Skeletal muscle cell (primary cell): ENCODE data around the gene KLRC3.
"Not testable (repeated sequence)": the region's sequence is repeated elsewhere in the genome, so short reads cannot be mapped to it uniquely, and the experiment has no call there.

ENCODE experiments used
- DNase-seq: peaks from one replicate; pipeline ENCODE4 v3.0.0-alpha.2; 2010; ENCODE audit warnings: low read depth
- H3K4me3 ChIP-seq: 2 replicates; pipeline ENCODE4 v1.5.1; 2011; ENCODE audit warnings: low read depth, mild to moderate bottlenecking, control low read depth, low read length, moderate library complexity

KLRC3 gene

DNA sequence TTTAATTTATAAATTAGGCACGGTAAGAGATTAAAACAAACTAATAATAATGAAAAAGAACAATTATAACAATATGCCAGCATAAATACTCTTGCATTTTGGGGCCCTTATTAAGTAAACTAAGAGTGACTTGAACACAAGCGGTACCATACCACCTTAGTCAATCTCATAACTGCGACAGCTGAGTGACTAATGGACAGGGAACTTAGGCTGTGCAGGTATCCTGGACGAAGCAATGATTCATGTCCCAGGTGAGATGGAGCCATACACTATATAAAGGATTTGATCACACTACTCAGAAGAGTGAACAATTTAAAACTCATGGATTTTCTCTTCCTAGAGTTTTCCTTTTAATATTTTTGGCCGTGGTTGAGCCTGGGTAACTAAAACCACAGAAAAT is 15.1 kb downstream of the KLRC3 start:
- no peak overlapping the region for H3K4me3 ChIP-seq

DNA sequence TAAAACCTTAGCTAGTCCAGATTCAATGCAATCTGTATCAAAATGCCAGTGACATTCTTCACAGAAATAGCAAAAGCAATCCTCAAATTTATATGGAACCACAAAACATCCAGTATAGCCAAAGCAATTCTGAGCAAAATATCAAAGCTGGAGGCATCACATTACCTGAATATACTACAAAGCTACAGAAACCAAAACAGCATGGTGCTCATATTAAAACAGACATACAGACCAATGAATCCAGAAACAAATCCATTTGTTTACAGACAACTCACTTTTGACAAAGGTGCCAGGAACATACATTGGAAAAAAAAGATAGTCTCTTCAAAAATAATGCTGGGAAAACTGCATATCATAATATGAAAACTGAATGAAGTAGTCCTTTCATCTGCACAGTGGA is 15.6 kb downstream of the KLRC3 start:
- DNase-seq: no peak
- H3K4me3 ChIP-seq: no peak overlapping the region

More for the DNA sequence above, 15.1 kb downstream of the KLRC3 start:
- no peak for DNase-seq

DNA sequence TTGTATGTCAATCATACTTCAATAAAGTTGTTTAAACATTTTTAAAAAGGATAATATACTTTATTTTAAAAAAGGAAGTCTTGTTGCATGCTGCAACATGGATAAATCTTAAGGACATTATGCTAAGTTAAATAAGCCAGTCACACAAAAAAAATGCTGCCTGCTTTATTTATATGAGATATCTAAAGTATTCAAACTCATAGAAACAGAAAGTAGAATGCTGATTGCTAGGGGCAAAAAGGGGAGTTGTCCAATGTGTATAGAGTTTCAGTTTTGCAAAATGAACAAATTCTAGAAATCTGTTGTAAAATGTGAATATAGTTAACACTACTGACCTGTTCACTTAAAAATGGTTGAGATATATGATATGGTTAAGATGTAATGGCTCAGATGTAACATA is 19.6 kb downstream of the KLRC3 start:
- H3K4me3 ChIP-seq: no peak overlapping the region
- no peak for DNase-seq

DNA sequence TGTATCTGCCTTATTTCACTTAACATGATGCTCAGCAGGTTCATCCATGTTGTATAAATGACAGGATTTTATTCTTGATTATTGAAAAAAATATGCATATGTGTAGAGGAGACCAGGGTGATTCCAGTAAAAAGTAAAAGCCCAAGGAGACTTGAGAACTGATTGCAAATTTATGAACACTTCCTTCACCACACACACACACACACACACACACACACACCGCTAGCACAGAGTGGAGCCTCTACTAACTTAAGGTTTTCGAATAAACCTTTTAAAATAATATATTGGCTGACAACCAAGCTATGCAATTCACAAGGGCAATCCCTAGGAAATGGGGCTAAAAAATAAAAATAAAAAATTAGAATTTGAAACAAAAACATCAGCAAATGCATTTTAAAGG is 22.2 kb downstream of the KLRC3 start:
- no peak for DNase-seq
- H3K4me3 ChIP-seq: no peak overlapping the region

DNA sequence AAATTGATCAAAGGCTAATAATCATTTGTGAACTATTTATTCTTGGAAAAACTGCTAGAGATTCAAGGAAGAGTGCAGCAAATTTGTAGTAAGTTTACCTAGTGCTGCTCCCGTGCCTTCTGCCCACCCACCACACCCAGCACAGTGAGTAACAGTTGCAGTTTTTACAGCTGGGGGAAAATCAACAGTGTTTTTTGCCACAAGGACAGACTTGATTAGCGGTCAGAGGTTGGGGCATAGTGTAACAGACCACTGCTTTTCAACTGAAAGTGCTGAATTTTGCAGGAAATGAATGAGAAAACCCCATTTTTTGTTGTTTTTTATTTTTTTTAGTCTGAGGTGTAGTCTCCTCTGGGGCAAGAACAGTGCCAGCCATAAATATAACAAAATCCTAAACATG is 23.1 kb downstream of the KLRC3 start:
- no peak overlapping the region for H3K4me3 ChIP-seq
- DNase-seq: no peak

DNA sequence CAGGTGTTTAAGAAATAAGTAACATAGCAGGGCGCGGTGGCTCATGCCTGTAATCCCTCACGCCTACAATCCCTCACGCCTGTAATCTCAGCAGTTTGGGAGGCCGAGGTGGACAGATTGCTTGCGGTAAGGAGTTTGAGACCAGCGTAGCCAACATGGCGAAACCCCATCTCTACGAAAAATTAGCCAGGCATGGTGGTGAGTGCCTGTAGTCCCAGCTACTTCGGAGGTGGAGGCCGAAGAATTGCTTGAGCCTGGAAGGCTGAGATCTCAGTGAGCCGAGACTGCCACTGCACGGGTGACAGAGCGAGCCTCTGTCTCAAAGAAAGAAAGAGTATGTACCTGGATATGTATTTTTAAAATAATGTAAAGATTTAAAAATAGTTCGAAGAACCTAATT is 24.2 kb downstream of the KLRC3 start:
- not testable (repeated sequence) for DNase-seq, H3K4me3 ChIP-seq

DNA sequence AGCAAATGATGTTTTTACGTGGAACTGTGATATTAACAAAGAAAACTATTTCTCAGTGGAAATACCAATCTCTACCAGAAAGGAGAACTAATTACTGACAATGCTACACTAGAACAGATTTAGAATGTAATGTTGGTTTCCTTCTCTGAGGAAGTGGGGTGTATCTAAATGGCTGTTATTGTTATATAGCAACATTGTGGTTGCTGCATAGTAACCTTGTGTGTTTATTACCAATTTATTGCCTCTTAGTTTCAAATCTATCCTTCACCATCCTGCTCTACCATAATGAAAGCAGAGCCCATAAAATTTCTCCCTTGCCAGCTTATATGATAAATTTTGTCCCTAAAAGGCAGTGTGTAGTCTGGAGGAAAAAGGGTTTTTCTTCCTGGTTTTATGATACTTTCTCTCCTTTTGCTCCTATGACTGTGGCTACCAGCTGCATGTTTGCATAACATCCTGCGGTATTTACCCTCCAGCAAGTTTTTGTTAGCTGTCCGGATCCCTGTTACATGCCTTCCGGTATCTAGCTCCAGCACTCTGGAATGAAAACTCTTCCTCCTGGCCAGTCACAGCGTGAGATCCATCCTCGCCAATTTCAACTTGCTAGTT is 24.9 kb downstream of the KLRC3 start:
- peak; percentile 41 for DNase-seq
- no peak overlapping the region for H3K4me3 ChIP-seq

DNA sequence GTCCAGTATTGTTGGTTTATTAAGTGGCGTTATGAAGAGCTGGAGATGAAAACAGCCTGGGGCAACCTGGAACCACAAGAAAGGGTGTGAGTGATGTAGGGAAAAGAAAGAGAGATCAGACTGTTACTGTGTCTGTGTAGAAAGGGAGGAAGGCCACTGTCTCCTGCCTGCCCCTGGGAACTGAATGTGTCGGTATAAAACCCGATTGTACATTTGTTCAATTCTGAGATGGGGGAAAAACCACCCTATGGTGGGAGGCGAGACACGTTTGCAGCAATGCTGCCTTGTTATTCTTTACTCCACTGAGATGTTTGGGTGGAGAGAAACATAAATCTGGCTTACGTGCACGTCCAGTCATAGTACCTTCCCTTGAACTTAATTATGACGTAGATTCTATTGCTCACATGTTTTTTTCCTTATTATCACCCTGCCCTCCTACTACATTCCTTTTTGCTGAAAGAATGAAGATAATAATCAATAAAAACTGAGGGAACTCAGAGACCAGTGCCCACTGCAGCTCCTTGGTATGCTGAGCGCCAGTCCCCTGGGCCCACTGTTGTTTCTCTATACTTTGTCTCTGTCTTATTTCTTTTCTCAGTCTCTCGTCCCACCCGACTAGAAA is 25.8 kb downstream of the KLRC3 start:
- DNase-seq, H3K4me3 ChIP-seq: not testable (repeated sequence)

DNA sequence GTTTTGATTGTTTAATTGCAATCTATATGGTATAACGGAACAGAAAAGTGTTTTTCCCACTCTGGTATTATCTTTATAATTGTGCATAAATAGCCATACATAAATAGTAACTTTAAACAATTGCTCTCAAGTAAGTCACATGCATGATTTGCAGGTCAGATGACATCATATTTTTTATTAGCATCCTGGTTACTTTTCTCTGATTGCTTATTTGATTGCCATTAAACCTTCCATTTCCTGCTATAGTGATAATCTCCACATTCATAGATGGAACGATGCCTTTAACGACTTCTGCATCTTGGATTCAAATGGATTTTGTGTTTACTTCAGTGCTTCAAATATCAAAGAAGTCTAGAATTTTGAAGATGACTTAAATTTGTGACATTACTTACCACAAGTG is 27.1 kb downstream of the KLRC3 start:
- DNase-seq: no peak
- no peak overlapping the region for H3K4me3 ChIP-seq

DNA sequence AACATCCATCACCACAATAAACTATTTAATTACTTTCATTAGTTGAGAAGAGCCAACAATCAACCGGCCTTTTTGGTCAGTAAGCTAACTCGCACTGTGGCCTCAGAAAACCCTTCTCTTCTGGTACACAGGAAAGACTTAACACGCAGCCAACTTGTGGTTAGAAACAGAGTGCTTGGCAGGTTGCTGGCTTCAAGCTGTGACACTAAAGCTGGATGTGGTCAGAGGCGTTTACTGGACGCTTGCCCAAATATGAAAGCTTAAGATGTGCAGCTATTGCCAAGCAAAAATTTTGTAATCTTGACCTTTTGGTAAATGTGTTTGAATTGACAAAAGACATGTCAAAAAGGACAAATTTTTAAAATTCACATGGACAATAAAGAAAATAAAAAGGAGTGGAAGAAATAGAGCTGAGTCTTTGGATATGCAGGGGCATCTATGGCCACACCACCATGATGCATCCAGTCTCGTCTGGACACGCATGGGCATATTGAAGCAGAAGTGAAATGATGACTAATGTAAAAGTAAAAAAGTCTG is 27.9 kb downstream of the KLRC3 start:
- no peak overlapping the region for H3K4me3 ChIP-seq
- DNase-seq: peak; percentile 88

DNA sequence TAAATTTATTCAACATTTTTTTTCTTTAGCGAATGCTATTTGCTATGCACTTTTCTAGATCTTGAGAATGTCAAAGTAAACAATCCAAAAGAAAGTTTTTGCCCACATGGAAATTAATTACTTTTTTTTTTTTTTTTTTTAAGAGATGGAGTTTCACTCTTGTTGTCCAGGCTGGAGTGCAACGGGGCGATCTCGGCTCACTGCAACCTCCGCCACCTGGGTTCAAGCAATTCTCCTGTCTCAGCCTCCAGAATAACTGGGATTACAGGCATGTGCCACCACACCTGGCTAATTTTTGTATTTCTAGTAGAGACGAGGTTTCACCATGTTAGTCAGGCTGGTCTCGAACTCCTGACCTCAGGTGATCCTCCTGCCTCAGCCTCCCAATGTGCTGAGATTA is 29.4 kb downstream of the KLRC3 start:
- not testable (repeated sequence) for DNase-seq, H3K4me3 ChIP-seq

DNA sequence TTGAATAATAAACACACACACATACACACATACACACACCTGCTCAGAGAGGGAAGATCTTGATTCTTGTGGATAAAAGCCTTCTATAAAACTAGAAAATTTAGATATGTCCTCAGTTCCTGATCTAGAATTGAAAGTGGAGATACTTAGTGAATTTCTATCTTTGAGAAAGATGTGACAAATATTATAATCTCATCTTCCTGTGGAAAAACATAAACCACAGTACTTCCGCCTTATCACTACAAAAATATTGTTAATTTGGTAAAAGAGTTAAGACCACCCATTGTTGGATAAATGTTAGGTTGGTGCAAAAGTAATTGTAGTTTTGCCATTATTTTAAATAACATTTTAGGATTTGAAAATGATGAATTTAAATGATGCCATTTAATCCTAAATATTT is 30.5 kb downstream of the KLRC3 start, which contains the start of gene KLRK1:
TSS of gene KLRK1 (minus strand) at position 138 of the 400 bp plus-strand sequence. CDS start 1,231 bp downstream, outside the sequence.
- DNase-seq: no peak
- H3K4me3 ChIP-seq: no peak within 1 kb of the TSS

DNA sequence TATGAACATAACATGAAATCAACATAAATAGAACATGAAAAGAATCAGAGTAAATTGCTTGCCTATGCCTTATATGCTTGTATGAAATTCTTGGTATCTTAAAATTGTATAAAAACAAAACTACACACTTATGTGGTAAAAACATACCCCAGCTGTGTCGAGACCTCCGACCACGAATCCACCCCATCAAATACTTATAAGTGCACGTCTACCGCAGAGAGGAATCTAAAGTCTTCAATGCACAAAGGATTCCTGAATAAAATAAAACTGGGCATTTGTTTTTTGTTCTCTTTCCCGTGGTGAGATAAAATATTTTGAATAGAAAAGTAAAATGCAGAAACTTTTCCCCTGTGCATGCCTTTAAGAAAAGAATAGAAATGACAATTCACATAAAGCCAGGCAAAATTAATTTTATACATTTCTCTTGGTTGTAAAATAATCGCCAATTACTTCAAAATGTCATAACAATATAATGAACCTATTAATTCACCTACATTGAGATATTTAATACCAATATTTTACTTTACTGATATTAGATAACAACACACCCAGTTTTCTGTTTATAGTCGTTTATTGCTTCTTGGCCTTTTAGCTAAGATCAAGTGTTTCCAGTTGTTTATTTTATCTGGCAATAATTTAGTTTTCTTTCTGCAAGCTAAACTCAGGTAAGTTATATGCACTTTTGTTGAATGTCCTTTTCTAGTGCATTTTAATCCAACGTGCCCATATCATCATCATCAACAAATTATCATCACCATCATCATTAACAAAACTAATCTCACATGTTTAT is 31.6 kb downstream of the KLRC3 start:
- no peak overlapping the region for H3K4me3 ChIP-seq
- no peak for DNase-seq

DNA sequence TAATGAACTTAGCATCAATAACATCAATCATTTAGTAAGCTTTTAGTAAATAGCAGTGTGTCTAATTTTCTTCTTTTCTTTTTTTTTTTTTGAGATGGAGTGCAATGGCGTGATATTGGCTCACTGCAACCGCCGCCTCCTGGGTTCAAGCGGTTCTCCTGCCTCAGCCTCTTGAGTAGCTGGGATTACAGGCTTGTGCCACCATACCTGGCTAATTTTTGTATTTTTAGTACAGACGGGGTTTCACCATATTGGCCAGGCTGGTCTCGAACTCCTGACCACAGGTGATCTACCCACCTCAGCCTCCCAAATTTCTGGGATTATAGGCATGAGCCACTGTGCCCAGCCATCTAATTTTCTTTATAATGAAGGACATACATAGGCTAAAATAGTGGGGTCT is 32.9 kb downstream of the KLRC3 start:
- not testable (repeated sequence) for H3K4me3 ChIP-seq, DNase-seq

DNA sequence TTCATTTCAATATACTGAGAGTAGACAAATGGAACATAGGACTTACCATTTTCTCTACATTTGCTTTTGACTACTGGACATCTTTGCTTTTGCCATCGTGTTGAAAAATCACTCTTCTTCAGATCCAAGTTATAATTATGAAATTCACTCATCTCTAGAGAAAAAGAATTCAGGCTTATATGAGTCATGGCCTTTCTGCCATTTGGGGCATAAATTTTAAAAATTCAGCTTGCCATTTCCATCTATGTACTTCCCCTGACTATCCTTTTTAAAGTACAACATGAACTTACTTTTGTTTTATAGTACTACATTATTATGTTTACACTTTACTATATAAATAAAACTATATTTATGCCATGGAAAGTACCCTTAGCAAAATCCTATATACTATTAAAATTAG is 33.5 kb downstream of the KLRC3 start:
- H3K4me3 ChIP-seq: no peak overlapping the region
- no peak for DNase-seq

DNA sequence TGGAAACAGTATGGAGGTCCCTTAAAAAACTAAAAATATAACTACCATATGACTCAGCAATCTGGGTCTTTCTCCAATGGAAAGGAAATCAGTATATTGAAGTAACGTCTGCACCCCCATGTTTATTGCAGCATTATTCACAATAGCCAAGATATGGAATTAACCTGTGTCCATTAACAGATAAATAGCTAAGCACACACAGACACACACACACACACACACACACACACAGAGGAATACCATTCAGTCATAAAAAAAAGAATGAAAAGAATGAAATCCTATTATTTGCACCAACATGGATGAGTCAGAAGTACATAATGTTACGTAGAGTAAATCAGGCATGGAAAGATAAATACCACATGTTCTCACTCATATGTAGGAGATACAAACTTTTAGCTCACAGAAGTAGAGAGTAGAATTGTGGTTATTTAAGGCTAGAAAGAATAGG is 35.2 kb downstream of the KLRC3 start:
- peak; percentile 89 for DNase-seq

DNA sequence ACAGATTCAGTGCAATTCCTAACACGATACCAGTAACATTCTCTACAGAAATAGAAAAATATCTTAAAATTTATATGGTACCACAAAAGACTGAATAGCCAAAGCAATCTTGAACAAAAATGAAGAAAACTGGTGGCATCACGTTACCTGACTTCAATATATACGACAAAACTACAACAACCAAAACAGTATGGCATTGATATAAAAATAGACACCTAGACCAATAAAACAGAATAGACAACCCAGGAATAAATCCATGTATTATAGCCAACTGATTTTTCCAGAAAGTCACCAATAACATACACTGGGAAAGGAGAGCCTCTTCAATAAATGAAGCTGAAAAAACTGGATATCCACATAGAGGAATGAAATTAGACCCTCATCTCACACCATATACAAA is 36.2 kb downstream of the KLRC3 start:
- no peak for DNase-seq
- no peak overlapping the region for H3K4me3 ChIP-seq

More for the DNA sequence above, 35.2 kb downstream of the KLRC3 start:
- no peak overlapping the region for H3K4me3 ChIP-seq

DNA sequence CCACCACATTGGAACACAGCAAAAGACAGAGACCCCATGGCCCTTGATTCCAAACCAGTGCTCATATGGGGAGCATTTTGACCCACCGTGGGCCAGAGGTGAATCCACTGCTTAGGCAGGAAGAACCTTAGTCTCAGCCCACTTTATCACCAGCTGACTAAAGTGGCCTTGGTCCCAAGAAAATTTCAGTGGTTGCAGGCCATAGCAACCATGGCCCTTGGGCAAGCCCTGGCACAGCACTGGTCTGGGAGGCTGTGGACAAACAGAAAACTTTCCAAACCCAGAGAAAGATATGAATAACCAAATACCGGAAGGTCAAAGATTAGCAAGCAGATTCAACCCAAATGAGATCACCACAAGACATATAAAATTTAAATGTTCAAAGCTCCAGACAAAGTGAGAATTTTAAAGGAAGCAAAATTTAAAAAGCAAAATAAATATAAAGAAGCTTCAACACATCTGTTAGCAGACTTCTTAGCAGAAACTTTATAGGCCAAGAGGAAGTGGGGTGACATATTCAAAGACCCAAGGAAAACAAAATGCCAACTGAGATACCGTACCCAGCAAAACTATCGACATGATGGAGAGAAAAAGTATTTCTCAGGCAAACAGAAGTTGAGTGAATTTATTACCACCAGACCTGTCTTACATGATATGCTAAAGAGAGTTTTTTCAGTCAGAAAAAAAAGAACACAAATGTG is 38.3 kb downstream of the KLRC3 start:
- no peak overlapping the region for H3K4me3 ChIP-seq
- DNase-seq: no peak

DNA sequence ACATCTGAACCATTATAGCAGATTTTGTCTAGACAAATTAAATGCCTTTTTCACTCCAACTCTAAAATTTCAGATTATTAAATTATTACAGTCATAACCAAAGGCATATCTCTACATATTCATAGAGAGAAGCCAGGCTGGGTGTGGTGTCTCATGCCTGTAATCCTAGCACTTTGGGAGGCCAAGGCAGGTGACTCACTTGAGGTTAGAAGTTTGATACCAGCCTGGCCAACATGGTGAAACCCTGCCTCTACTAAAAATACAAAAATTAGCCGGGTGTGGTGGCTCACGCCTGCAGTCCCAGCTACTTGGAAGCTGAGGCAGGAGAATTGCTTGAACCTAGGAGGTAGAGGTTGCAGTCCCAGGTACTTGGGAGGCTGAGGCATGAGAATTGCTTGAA is 41.7 kb downstream of the KLRC3 start:
- not testable (repeated sequence) for DNase-seq, H3K4me3 ChIP-seq

DNA sequence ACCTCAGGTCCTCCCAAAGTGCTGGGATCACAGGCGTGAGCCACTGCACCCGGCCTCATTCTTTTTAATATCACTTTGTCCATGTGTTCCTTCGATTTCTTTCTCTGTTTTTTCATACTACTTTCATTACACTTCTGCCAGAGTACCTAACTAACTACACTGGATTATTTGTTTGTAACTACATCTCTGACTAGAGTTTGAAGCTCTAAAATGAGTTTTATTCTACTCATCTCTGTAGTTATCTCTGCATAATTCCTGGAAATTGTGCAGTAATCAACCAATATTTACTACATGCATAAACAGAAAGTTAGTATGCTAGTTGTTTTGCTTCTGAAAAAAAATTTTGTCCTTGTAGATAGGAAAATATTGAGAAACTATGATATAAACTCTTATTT is 45.8 kb downstream of the KLRC3 start:
- no peak for DNase-seq
- H3K4me3 ChIP-seq: no peak overlapping the region
